Tibial artery (tissue), 4 donors: Measurements from ENCODE around the gene SLAMF8.

ENCODE experiments used
- DNase-seq, 2 donors: peaks; one replicate each; pipeline ENCODE4 v3.0.0-alpha.2; 2019
- H3K27ac ChIP-seq, 2 donors: fragments of 200-600 bp; sonication (generic) in 1 of 2; 1 replicate in 1 of 2; 2 replicates in 1 of 2; pipeline ENCODE4 v1.5.1; 2018 to 2019; ENCODE audit warnings: mild to moderate bottlenecking in 1 of 2
- H3K27me3 ChIP-seq, 2 donors: fragments of 200-600 bp; sonication (generic) in 1 of 2; one replicate each; pipeline versions ENCODE4 v1.5.1 to v1.6.0; 2016 to 2019
- H3K36me3 ChIP-seq, 3 donors: fragments of 200-600 bp; sonication (generic) in 2 of 3; one replicate each; pipeline ENCODE4 v1.5.1; 2016 to 2019; ENCODE audit warnings: mild to moderate bottlenecking in 2 of 3
- H3K4me1 ChIP-seq, 4 donors: fragments of 200-600 bp; sonication (generic) in 2 of 4; 1 replicate in 3 of 4; 2 replicates in 1 of 4; pipeline ENCODE4 v1.5.1; 2016 to 2019
- H3K4me3 ChIP-seq, 2 donors: fragments of 200-600 bp; sonication (generic) in 1 of 2; 1 replicate in 1 of 2; 2 replicates in 1 of 2; pipeline ENCODE4 v1.5.1; 2018 to 2019; ENCODE audit warnings: mild to moderate bottlenecking in 2 of 2
- H3K9me3 ChIP-seq, 3 donors: fragments of 200-600 bp; sonication (generic) in 1 of 3; one replicate each; pipeline ENCODE4 v1.5.1; 2016 to 2019
- CTCF ChIP-seq, 2 experiments: fragments of 200-600 bp in 1 of 2; fragments of 450-650 bp in 1 of 2; IDR thresholded peaks; one replicate each; pipeline ENCODE4 v1.5.1; 2017 to 2019; ENCODE audit warnings: antibody characterized with exemption in 2 of 2, mild to moderate bottlenecking in 1 of 2, moderate library complexity in 1 of 2
- intact Hi-C: fragments of 100-400 bp; cut with DNase I; formaldehyde crosslinking; loops from one replicate; pipeline ENCODE4 v1.15.0; 2023; ENCODE audit warnings: low total_unique reads

The SLAMF8 gene

GRCh38 chr1:159841749-159842148 lies 15.1 kb downstream of the SLAMF8 start:
- DNase-seq = no peak
- TF ChIP-seq CTCF (IDR thresholded peaks at IDR 0.05) = no peak
- Histone ChIP-seq H3K4me3 (no peak overlapping the region), H3K9me3 (no peaks in the 10 kb centered on the region), H3K27ac (no peak overlapping the region), H3K36me3 (peaks cover 0 to 35% (median 15%) of the 10 kb centered on the region in 3 donors), H3K4me1 (no peaks in the 10 kb centered on the region), H3K27me3 (no peaks in the 10 kb centered on the region)
- intact Hi-C loops = no loop called here

DNA sequence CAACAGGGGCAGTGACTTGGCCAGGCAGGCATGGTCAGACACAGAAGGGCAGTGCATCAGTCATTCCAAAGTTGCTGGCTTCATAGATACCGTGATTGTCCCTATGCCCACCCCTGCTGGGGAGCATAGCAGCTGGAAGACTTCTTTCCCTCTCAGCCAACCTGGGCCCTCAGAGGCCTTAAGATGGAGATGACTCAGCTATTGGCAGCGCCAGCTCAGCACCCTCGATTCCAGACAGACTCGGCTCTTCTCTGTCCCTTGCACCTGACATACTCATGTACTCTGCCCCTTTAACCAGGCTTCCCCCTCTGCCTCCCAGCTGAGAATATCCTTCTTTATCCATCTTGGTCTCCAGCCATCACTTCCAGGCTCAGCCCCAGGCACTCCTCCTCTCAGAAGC lies 16.8 kb downstream of the SLAMF8 start:
- Histone ChIP-seq H3K4me1 (no peaks in the 10 kb centered on the region), H3K36me3 (peaks cover 0 to 18% (median 6%) of the 10 kb centered on the region in 3 donors), H3K4me3 (no peak overlapping the region), H3K9me3 (no peaks in the 10 kb centered on the region), H3K27ac (no peak overlapping the region), H3K27me3 (no peaks in the 10 kb centered on the region)
- TF ChIP-seq CTCF (IDR thresholded peaks at IDR 0.05) = no peak
- intact Hi-C loops = no loop called here
- DNase-seq = no peak

- TF ChIP-seq CTCF (IDR thresholded peaks at IDR 0.05) = no peak
- no peaks in the 10 kb centered on the region for H3K4me1 ChIP-seq
- intact Hi-C loops = no loop called here
- no peak overlapping the region for H3K4me3 ChIP-seq
- H3K27ac ChIP-seq = no peak overlapping the region
- H3K9me3 ChIP-seq = no peaks in the 10 kb centered on the region
- H3K27me3 ChIP-seq = no peaks in the 10 kb centered on the region
- H3K36me3 ChIP-seq = peaks cover 0 to 2% (median 2%) of the 10 kb centered on the region in 3 donors
- DNase-seq = no peak
Observed at GRCh38 chr1:159845751-159846629, 19.3 kb downstream of the SLAMF8 start.

GRCh38 chr1:159847231-159847630 lies 20.6 kb downstream of the SLAMF8 start:
- no peak for DNase-seq
- Histone ChIP-seq H3K36me3 (no peaks in the 10 kb centered on the region), H3K4me1 (no peaks in the 10 kb centered on the region), H3K4me3 (no peak overlapping the region), H3K27me3 (no peaks in the 10 kb centered on the region), H3K9me3 (no peaks in the 10 kb centered on the region), H3K27ac (no peak overlapping the region)
- intact Hi-C loops = no loop called here
- no peak for TF ChIP-seq CTCF (IDR thresholded peaks at IDR 0.05)

DNA sequence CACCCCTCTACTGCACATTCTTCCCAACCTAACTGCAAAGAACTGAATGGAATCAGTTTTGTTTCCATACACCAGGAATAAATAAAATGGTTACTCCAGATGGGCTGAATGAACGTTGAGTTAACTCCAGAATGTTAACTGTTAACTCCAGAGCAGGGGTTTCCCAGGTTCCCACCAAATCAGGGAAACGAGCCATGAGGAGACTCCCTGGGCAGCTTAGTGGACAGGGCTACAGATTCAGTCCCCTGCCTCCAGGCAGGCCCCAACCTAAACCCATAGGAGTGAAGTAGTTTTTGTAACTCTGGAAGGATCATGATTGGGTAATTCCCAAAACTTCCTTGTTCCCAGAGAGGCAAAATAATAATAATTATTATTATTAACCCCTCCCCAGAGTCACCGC lies 21.7 kb downstream of the SLAMF8 start:
- intact Hi-C loops = no loop called here
- no peaks in the 10 kb centered on the region for H3K9me3 ChIP-seq
- no peak for TF ChIP-seq CTCF (IDR thresholded peaks at IDR 0.05)
- H3K4me1 ChIP-seq = peaks cover 0 to 3% (median under 1%) of the 10 kb centered on the region in 4 donors
- H3K27ac ChIP-seq = no peak overlapping the region
- no peaks in the 10 kb centered on the region for H3K36me3 ChIP-seq
- H3K4me3 ChIP-seq = no peak overlapping the region
- H3K27me3 ChIP-seq = no peaks in the 10 kb centered on the region
- DNase-seq = no peak
